Gastroesophageal sphincter (tissue), 3 donors: ENCODE results near the gene KATNAL1.

ENCODE experiments used
- CTCF ChIP-seq, 4 experiments: fragments of 200-600 bp in 2 of 4; fragments of 450-650 bp in 2 of 4; sonication (generic) in 1 of 4; IDR thresholded peaks; one replicate each; pipeline ENCODE4 v1.5.1; 2017 to 2019; ENCODE audit warnings: antibody characterized with exemption in 4 of 4, mild to moderate bottlenecking in 2 of 4, moderate library complexity in 2 of 4
- POLR2A ChIP-seq, 2 donors: fragments of 450-650 bp; IDR thresholded peaks; one replicate each; pipeline ENCODE4 v1.6.1; 2017; ENCODE audit warnings: antibody characterized with exemption in 2 of 2, mild to moderate bottlenecking in 2 of 2, moderate library complexity in 1 of 2

DNA sequence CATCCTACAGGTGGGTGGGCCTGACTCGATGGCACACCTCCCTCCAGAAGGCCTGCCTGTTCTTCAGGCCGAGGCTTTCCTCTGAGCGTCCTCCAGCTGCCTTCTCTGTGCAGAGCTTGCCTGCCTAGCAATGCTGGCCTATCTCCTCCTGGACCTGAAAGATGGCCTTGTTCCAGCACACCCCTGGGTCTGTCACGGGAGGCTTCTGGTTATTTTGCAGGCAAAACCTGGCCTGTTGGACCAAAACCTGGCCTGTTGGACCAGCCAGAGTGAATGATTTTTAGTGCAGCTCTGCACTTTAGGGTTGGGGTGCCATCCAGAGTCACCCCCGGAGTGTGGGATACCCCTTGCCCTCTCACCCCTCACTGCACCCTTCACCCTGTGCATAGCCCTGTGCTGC is 128.4 kb downstream of the KATNAL1 start:
- TF ChIP-seq CTCF (IDR thresholded peaks at IDR 0.05) (no peak), POLR2A (IDR thresholded peaks at IDR 0.05) (no peak)
